IMR-90 (cell line): ENCODE measurements around the gene GPAT3. TPM values are rescaled to one million over a fixed set of nuclear protein-coding genes. Genes with fewer than 3 reads are reported as not detected.

Experiments used
- ATAC-seq: fragments of 200-7000 bp; cut with Tn5 transposase; 2 replicates; pipeline ENCODE4 v1.9.1; 2020; ENCODE audit warnings: low read depth, mild to moderate bottlenecking, moderate library complexity
- BruUV-seq: library from RNA; stranded (reverse); fragments of 400-500 nt; replicated peaks from 2 replicates; lab custom pipeline; 2021; lab: Mats Ljungman, UMichigan
- CTCF ChIA-PET: fragments of 300-600 bp; formaldehyde crosslinking; extraction: SDS; loops from one replicate; lab custom pipeline; 2021; ENCODE audit warnings: antibody characterized with exemption; lab: Yijun Ruan, JAX
- POLR2A ChIA-PET: fragments of 300-600 bp; sonication (Branson Sonifier 250); formaldehyde crosslinking; loops from one replicate; lab custom pipeline; 2022; ENCODE audit warnings: antibody characterized with exemption; ENCODE audit not compliant: unreplicated experiment; lab: Charles Lee
- DNase-seq: peaks from one replicate; pipeline ENCODE4 v3.0.0; 2013
- H2AFZ ChIP-seq: replicated peaks from 2 replicates; pipeline ENCODE3; 2013; ENCODE audit warnings: low read length, mild to moderate bottlenecking; ENCODE audit not compliant: poor library complexity
- H2AK5ac ChIP-seq: 2 replicates; pipeline ENCODE4 v1.6.1; 2013; ENCODE audit warnings: low read depth, low read length, inconsistent platforms
- H2AK9ac ChIP-seq: replicated peaks from 2 replicates; pipeline ENCODE3; 2013; ENCODE audit warnings: mild to moderate bottlenecking, low read depth, low read length, moderate library complexity; ENCODE audit not compliant: poor library complexity
- H2BK120ac ChIP-seq: 2 replicates; pipeline ENCODE4 v1.6.1; 2013; ENCODE audit warnings: low read depth, low read length, inconsistent platforms
- H2BK15ac ChIP-seq: 3 replicates; pipeline ENCODE4 v1.6.1; 2013; ENCODE audit warnings: low read depth, low read length, inconsistent platforms
- H2BK20ac ChIP-seq: 2 replicates; pipeline ENCODE4 v1.6.1; 2013; ENCODE audit warnings: low read depth, mild to moderate bottlenecking, inconsistent platforms, low read length, moderate library complexity
- H2BK5ac ChIP-seq: 2 replicates; pipeline ENCODE4 v1.6.1; 2013; ENCODE audit warnings: mild to moderate bottlenecking, low read depth, low read length, inconsistent platforms; ENCODE audit not compliant: poor library complexity, severe bottlenecking
- H3K14ac ChIP-seq: replicated peaks from 2 replicates; pipeline ENCODE4 v1.6.1; 2013; ENCODE audit warnings: low read depth, low read length, inconsistent platforms
- H3K18ac ChIP-seq: 2 replicates; pipeline ENCODE4 v1.6.1; 2013; ENCODE audit warnings: low read depth, low read length, control low read depth
- H3K23ac ChIP-seq: 2 replicates; pipeline ENCODE4 v1.6.1; 2013; ENCODE audit warnings: low read depth, low read length, inconsistent platforms
- H3K27ac ChIP-seq: 2 replicates; pipeline ENCODE4 v1.5.1; 2013; ENCODE audit warnings: mild to moderate bottlenecking, control low read depth, low read length; ENCODE audit not compliant: insufficient read depth
- H3K27me3 ChIP-seq: 2 replicates; pipeline ENCODE4 v1.6.1; 2013; ENCODE audit warnings: low read length; ENCODE audit not compliant: control insufficient read depth, insufficient read depth
- H3K36me3 ChIP-seq: 2 replicates; pipeline ENCODE4 v1.6.1; 2013; ENCODE audit warnings: low read length, mixed read lengths; ENCODE audit not compliant: control insufficient read depth, insufficient read depth
- H3K4ac ChIP-seq: 2 replicates; pipeline ENCODE4 v1.6.1; 2013; ENCODE audit warnings: low read depth, low read length, inconsistent platforms
- H3K4me1 ChIP-seq: 2 replicates; pipeline ENCODE4 v1.6.1; 2013; ENCODE audit warnings: low read length, mixed read lengths; ENCODE audit not compliant: control insufficient read depth, insufficient read depth
- H3K4me2 ChIP-seq: 2 replicates; pipeline ENCODE4 v1.6.1; 2013; ENCODE audit warnings: low read depth, mild to moderate bottlenecking, control low read depth, low read length, moderate library complexity
- H3K4me3 ChIP-seq: 2 replicates; pipeline ENCODE4 v1.5.1; 2013; ENCODE audit warnings: low read depth, mild to moderate bottlenecking, control low read depth, low read length, moderate library complexity; ENCODE audit not compliant: insufficient read depth
- H3K56ac ChIP-seq: 2 replicates; pipeline ENCODE4 v1.6.1; 2013; ENCODE audit warnings: low read length, inconsistent platforms; ENCODE audit not compliant: insufficient read depth; ENCODE audit errors: extremely low read depth
- H3K79me1 ChIP-seq, 2 experiments: 2 replicates each; pipeline ENCODE4 v1.6.1; 2013; ENCODE audit warnings: low read length in 2 of 2, inconsistent platforms in 1 of 2, low read depth in 1 of 2
- H3K9ac ChIP-seq: 2 replicates; pipeline ENCODE4 v1.6.1; 2013; ENCODE audit warnings: low read depth, low read length, control low read depth
- H3K9me1 ChIP-seq: 2 replicates; pipeline ENCODE4 v1.6.1; 2013; ENCODE audit warnings: low read length, inconsistent platforms; ENCODE audit not compliant: insufficient read depth
- H3K9me3 ChIP-seq: 2 replicates; pipeline ENCODE4 v1.6.1; 2013; ENCODE audit warnings: low read length; ENCODE audit not compliant: control insufficient read depth, insufficient read depth
- H4K20me1 ChIP-seq: 2 replicates; pipeline ENCODE4 v1.6.1; 2013; ENCODE audit warnings: low read length, inconsistent platforms; ENCODE audit not compliant: insufficient read depth
- H4K5ac ChIP-seq: 2 replicates; pipeline ENCODE4 v1.6.1; 2013; ENCODE audit warnings: mild to moderate bottlenecking, low read depth, low read length, control low read depth
- H4K8ac ChIP-seq, 2 experiments: 2 replicates each; pipeline ENCODE4 v1.6.1; 2013; ENCODE audit warnings: low read depth in 2 of 2, low read length in 2 of 2, control low read depth in 1 of 2, inconsistent platforms in 1 of 2
- H4K91ac ChIP-seq: 2 replicates; pipeline ENCODE4 v1.6.1; 2013; ENCODE audit warnings: low read depth, low read length, inconsistent platforms; ENCODE audit not compliant: insufficient read depth
- MAZ ChIP-seq: IDR thresholded peaks from 2 replicates; pipeline ENCODE4 v1.6.1; 2012; ENCODE audit warnings: low read depth, mild to moderate bottlenecking, low read length, improper control_type of control experiment, moderate library complexity, borderline replicate concordance
- RFX5 ChIP-seq: IDR thresholded peaks from 2 replicates; pipeline ENCODE4 v1.8.0; 2012; ENCODE audit warnings: low read depth, mild to moderate bottlenecking, low read length, moderate library complexity
- WGBS, 2 experiments: methylation state at CpG; one replicate each; pipeline versions ENCODE4 v1.1.5 to v1.1.7; 2013; ENCODE audit warnings: missing lambda C conversion rate in 2 of 2; ENCODE audit not compliant: insufficient read length in 1 of 2; ENCODE audit errors: extremely low coverage in 2 of 2; 5-methylcytosine and 5-hydroxymethylcytosine counted together
- dilution Hi-C: fragments of 300-500 bp; cut with HindIII; formaldehyde crosslinking; loops from one replicate; pipeline ENCODE4 v1.14.3; 2018; ENCODE audit warnings: low sequenced_read_pairs; ENCODE audit not compliant: unreplicated experiment
- in situ Hi-C: fragments of 300-500 bp; cut with MboI; formaldehyde crosslinking; loops from 3 replicates; pipeline ENCODE4 v1.14.3; 2019; ENCODE audit warnings: low sequenced_read_pairs, inconsistent platforms, mixed read lengths
- intact Hi-C: fragments of 100-400 bp; cut with micrococcal nuclease; formaldehyde crosslinking; loops from 2 replicates; pipeline ENCODE4 v1.10.0; 2022
- polyA plus RNA-seq, 3 experiments: library from polyadenylated mRNA; depleted of rRNA; stranded (reverse); fragments of >200 nt; gene quantifications; 2 replicates each; pipeline ENCODE4 v1.2.3, GENCODE V29; 2012; ENCODE audit warnings: low replicate concordance in 1 of 3
- total RNA-seq: library from RNA; depleted of rRNA; stranded (reverse); fragments of >200 nt; gene quantifications from 2 replicates; pipeline ENCODE4 v1.2.3, GENCODE V29; 2012

The GPAT3 gene
- total and polyA plus RNA-seq, 2 of the 4 experiments (the other 2 are of a cell fraction), result 1.3 to 2.9 TPM

GRCh38 chr4:83585982-83586508 lies 50.1 kb downstream of the GPAT3 start:
- in situ Hi-C loops, result no loop called here

More at GRCh38 chr4:83585982-83586508, 50.1 kb downstream of the GPAT3 start:
- POLR2A ChIA-PET, result no interaction called here
- H3K14ac ChIP-seq, result no peak overlapping the region
- peaks cover 6% of the 10 kb centered on the region; the same call in 1 of the 2 replicates for H3K4me1 ChIP-seq
- TF ChIP-seq MAZ (no peak), RFX5 (no peak)
- no peak for DNase-seq
- H2BK20ac ChIP-seq, result no peak overlapping the region
- no peaks in the 10 kb centered on the region for H4K20me1 ChIP-seq
- no peak overlapping the region for H2AK9ac ChIP-seq
- intact Hi-C loops, result no loop called here
- no peak overlapping the region for H3K4me2 ChIP-seq
- no peaks in the 10 kb centered on the region for H3K27me3 ChIP-seq
- no peak overlapping the region for H4K5ac ChIP-seq
- ATAC-seq, result no peak
- 86% methylated on average over 2 of the region's 6 CpGs; no CpG with 5 or more reads in 1 of the 2 experiments for WGBS, 2 experiments
- no TSS peak for BruUV-seq
- H3K18ac ChIP-seq, result no peak overlapping the region
- no peak overlapping the region for H3K9ac ChIP-seq
- dilution Hi-C loops, result no loop called here
- no peak overlapping the region for H2BK5ac ChIP-seq
- no peak overlapping the region for H3K56ac ChIP-seq
- H2BK15ac ChIP-seq, result no peak overlapping the region
- no peaks in the 10 kb centered on the region for H3K79me1 ChIP-seq
- H3K4me3 ChIP-seq, result no peak overlapping the region
- H3K27ac ChIP-seq, result no peak overlapping the region
- no peak overlapping the region for H4K91ac ChIP-seq
- no peak overlapping the region for H2BK120ac ChIP-seq
- H3K4ac ChIP-seq, result no peak overlapping the region
- no peaks in the 10 kb centered on the region for H3K9me1 ChIP-seq
- CTCF ChIA-PET, result no interaction called here
- no peak overlapping the region; the same call in 1 of the 2 replicates for H2AK5ac ChIP-seq
- no peak overlapping the region for H2AFZ ChIP-seq
- H3K36me3 ChIP-seq, result no peaks in the 10 kb centered on the region; the same call in 1 of the 2 replicates
- H3K9me3 ChIP-seq, result no peaks in the 10 kb centered on the region
- no peak overlapping the region for H4K8ac ChIP-seq
- H3K23ac ChIP-seq, result no peak overlapping the region
